CD1c-positive myeloid dendritic cell (primary cell): ENCODE measurements around the gene PLD6.
A peak's percentile ranks its signal among the peaks of the same experiment; 100 is the strongest.

Experiments used
- DNase-seq: peaks from one replicate; pipeline ENCODE4 v3.0.0-alpha.2; 2016; ENCODE audit errors: extremely low spot score

PLD6 gene

DNA sequence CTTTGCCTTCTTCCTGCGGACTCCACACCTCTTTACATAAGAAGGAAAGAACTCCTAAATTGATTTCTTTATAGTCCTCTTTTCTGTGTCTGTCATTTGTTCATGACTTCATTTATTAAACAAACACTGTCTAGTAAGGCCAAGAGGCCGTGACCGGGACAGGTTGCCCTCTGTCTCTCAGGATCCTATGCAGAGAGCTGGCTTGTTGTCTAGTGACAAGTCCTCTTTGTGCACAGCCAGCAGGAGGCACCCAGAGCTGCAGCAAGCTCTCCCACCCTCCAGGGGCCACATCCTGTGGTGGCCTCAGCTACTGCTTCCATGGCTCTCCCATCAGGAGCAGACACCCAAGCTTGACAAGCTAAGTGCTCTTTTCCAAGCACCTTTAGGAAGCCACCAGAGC lies 50.6 kb downstream of the PLD6 start:
- no peak for DNase-seq

DNA sequence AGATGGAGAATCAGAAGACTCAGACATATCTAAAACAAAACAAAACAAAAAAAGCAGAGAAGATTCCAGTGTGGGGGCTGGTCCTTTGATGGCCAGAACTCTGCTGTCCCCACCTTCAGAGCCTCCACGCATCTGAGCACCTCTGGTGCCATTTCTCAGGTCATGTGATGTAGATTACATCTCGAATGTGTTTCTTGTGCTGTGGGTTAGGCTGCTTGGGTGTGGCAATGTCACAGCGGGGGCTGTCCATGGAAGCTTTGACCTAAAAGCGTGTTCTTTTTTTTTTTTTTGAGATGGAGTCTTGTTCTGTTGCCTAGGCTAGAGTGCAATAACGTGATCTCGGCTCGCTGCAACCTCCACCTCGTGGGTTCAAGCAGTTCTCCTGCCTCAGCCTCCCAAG lies 51.2 kb downstream of the PLD6 start:
- no peak for DNase-seq

DNA sequence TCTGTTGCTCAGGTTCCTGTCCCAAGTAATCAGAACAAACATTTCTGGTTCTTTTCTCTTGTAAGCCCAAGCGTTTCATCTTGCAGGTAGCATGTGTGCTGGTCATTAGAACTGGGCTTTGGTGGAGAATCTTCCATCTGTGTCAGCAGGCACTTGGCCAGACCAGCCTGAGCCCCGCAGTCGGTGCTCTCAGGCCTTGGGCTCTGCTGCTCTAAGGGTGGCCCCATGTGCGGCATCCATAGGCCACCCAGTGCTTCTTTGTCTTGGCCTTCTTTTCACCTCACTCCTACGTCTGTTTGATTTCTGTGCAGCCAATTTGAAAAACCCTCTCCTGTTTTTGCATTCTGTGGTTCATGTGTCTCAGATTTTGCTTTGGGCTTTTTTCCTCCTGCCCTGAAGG lies 51.6 kb downstream of the PLD6 start:
- no peak for DNase-seq

DNA sequence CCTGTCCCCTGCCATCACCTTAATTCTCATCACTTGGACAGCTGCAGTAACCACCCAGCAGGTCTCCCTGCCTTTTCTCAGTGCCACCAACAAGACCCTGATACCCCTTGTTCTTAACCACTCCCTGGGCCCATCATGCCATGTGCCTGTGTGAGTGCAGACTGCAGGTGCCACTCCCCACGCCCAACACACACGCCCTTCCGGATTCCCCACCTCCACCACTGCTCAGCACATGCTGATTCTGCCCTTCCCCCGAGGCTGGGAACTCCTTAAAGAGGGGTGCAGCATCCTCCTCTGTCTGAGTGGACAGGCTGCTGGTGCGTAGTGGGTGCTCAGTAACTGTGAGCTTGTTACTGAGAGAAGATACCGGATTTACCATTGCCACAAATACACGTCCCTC lies 52.4 kb downstream of the PLD6 start:
- no peak for DNase-seq

DNA sequence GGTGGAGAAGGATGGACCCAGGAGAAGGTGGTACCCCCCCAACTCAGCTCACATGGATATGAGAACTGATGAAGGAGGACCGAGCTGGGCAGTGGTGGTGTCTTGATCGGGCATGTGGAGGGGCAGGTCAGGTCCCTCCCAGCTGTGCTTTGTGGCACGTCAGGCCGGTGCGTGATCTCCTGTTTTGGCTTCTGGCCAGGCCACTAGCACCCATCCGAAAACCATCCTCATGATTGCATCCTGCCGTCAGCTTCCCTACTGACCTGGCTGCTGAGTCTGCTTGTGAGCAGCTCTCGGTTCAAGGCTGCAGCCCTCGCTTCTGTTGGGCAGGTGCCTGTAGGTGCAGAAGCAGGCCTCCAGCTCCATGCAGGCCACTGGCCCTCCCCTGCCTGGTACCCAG lies 53.1 kb downstream of the PLD6 start:
- DNase-seq = no peak

DNA sequence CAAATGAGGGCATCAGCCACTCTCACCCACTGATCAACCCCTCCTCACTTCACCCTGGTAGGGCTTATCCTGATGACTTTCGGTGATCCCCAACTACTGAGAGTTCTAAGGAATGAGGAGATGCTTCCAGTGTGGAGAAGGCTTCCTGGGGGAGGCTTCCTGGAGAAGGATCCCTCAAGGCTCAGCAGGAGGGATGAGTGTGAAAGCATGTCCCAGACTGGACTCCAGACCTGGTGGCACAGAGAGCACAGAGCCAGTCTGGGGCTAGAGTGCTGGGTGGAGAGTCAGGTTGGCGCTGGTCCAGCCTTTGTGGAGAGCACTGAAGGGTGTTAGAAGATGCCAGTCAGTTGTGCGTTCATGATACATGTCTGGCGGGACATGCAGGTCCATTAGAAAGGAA lies 53.7 kb downstream of the PLD6 start:
- no peak for DNase-seq

DNA sequence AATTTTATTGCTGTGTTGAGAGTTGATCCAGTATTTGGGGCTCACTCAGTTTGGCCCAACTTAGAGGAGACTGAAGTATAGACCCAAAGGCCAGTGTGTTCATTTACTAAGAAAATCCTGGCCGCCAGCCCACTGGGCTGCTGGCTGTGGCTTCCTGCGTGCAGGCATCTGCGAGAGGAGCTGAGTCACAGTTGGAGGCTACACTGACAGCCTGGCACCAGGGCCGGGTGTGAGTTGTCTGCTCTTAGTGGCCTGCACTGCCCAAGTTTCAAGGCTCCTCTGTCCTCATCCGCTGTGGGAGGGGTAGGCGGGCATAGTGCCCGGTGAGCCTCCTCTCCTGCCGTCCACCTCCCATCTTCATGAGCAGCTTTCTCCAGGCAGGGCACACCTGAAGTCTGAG lies 54.2 kb downstream of the PLD6 start:
- DNase-seq = peak; percentile 65

DNA sequence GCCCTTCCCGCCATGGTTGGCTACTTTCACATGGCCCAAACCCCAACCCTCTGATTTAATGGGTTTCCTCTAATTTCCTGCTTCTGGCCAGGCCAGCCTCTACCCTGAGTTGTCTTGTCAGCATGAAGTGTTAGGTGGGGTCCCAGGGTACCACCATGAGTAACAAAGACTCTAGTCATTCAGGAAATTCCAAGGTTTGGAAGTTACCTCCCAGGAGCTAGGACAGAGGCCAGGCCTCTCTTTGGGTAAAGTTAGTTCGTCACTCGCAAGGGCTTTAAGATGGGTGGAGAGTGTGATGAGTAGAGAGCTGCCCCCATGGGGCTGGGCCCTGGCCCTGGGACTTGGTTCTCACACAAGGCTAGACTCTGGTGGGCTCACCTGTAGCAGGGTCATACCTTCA lies 54.6 kb downstream of the PLD6 start:
- no peak for DNase-seq

DNA sequence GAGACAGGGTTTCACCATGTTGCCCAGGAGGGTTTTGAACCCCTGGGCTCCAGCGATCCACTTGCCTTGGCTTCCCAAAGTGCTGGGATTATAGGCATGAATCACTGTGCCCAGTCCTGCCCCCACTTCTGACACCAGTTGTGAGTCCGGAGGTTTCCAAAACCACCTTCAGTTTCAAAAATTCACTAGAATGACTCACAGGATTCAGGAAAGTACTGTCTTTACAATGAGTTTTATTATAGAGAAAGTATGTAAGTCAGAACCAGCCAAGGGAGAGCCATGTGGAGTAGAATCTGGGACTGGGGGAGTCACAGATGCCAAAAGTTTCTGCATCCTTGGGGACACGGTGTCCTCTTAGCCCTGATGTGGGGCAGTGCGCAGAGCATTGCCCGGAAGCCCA lies 55.1 kb downstream of the PLD6 start:
- DNase-seq = peak; percentile 33
